ENCODE data around the gene WNT3A. TPM values are rescaled to one million over a fixed set of nuclear protein-coding genes. Genes with fewer than 3 reads are reported as not detected.

Gene WNT3A
- total and polyA plus RNA-seq, 2 of the 4 experiments (the other 2 are of a cell fraction), result not detected

DNA sequence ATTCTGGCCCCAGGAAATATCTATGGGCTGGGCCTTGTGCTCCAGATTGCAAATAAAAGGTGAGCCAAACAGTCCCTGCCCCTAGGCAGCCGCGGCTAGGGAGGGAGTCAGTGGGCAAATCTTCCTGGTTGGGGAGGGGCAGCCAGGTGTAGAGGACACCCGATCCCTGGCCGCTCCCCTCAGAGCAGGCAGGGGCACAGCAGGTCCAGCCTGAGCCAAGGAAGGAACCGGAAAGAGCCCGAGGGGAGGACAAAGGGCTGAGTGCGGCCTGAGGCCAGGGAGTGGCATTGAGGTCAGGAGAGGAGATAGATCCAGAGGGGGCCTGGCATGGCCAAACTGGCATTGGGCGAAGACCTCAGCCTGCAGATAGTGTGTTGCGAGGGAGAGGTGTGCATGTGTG is 39.1 kb downstream of the WNT3A start:
- no peaks in the 10 kb centered on the region; the same call in 1 of the 2 replicates for H3K9me3 ChIP-seq (ENCODE audit: control insufficient read depth, insufficient read depth, low read length)
- no peak overlapping the region for H3K4me3 ChIP-seq (ENCODE audit: insufficient read depth, low read depth, low read length)
- H3K9me1 ChIP-seq (ENCODE audit: insufficient read depth, low read length), result no peaks in the 10 kb centered on the region
- H3K4me1 ChIP-seq (ENCODE audit: control insufficient read depth, insufficient read depth, low read length), result no peaks in the 10 kb centered on the region
- no peak overlapping the region for H3K56ac ChIP-seq (ENCODE audit: extremely low read depth, insufficient read depth, low read length)
- no peaks in the 10 kb centered on the region for H3K36me3 ChIP-seq (ENCODE audit: control insufficient read depth, insufficient read depth, low read length)
- in situ Hi-C loops (cut with MboI; ENCODE audit: low sequenced_read_pairs) (no loop called here), intact Hi-C loops (cut with micrococcal nuclease) (no loop called here), dilution Hi-C loops (cut with HindIII; ENCODE audit: low sequenced_read_pairs, unreplicated experiment) (no loop called here)
- H4K20me1 ChIP-seq (ENCODE audit: insufficient read depth, low read length), result no peaks in the 10 kb centered on the region; the same call in none of the 2 replicates
- POLR2A ChIA-PET (ENCODE audit: unreplicated experiment), result no interaction called here
- H3K4ac ChIP-seq (ENCODE audit: low read depth, low read length), result no peak overlapping the region
- H2AK9ac ChIP-seq (replicated peaks; ENCODE audit: low read depth, low read length, poor library complexity), result no peak overlapping the region
- no peak overlapping the region for H3K9ac ChIP-seq (ENCODE audit: low read depth, low read length)
- no peak overlapping the region for H4K91ac ChIP-seq (ENCODE audit: insufficient read depth, low read depth, low read length)
- CTCF ChIA-PET, result no interaction called here
- no peak overlapping the region for H3K18ac ChIP-seq (ENCODE audit: low read depth, low read length)
- ATAC-seq (ENCODE audit: low read depth) (no peak), DNase-seq (no peak)
- no peak overlapping the region for H3K23ac ChIP-seq (ENCODE audit: low read depth, low read length)
- H3K27me3 ChIP-seq (ENCODE audit: control insufficient read depth, insufficient read depth, low read length), result peaks cover 24% of the 10 kb centered on the region
- WGBS, 2 experiments (ENCODE audit: extremely low coverage in 2 of 2, insufficient read length in 1 of 2), result 84% methylated on average over 4 of the region's 9 CpGs; no CpG with 5 or more reads in 1 of the 2 experiments
- no TSS peak for BruUV-seq (replicated peaks)
- H3K27ac ChIP-seq (ENCODE audit: insufficient read depth, low read length), result no peak overlapping the region
- no peak for TF ChIP-seq CEBPB (IDR thresholded peaks at IDR 0.05; ENCODE audit: low read depth, low read length)
- no peak for TF ChIP-seq RCOR1 (IDR thresholded peaks at IDR 0.05; ENCODE audit: insufficient replicate concordance, low read length)
- TF ChIP-seq, protein P1, sequence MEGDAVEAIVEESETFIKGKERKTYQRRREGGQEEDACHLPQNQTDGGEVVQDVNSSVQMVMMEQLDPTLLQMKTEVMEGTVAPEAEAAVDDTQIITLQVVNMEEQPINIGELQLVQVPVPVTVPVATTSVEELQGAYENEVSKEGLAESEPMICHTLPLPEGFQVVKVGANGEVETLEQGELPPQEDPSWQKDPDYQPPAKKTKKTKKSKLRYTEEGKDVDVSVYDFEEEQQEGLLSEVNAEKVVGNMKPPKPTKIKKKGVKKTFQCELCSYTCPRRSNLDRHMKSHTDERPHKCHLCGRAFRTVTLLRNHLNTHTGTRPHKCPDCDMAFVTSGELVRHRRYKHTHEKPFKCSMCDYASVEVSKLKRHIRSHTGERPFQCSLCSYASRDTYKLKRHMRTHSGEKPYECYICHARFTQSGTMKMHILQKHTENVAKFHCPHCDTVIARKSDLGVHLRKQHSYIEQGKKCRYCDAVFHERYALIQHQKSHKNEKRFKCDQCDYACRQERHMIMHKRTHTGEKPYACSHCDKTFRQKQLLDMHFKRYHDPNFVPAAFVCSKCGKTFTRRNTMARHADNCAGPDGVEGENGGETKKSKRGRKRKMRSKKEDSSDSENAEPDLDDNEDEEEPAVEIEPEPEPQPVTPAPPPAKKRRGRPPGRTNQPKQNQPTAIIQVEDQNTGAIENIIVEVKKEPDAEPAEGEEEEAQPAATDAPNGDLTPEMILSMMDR (conservative IDR thresholded peaks at IDR 0.05; ENCODE audit: low read depth, low read length), result no peak
- TF ChIP-seq SMC3 (IDR thresholded peaks at IDR 0.05; ENCODE audit: low read depth, low read length), result no peak
- no peak overlapping the region for H2AFZ ChIP-seq (replicated peaks; ENCODE audit: low read length, poor library complexity)
- H2BK5ac ChIP-seq (ENCODE audit: low read depth, low read length, poor library complexity, severe bottlenecking), result no peak overlapping the region
- no peak overlapping the region for H2AK5ac ChIP-seq (ENCODE audit: low read depth, low read length)
- H3K79me1 ChIP-seq (ENCODE audit: low read depth in 1 of 2, low read length in 2 of 2), result no peaks in the 10 kb centered on the region
- H3K4me2 ChIP-seq (ENCODE audit: low read depth, low read length), result no peak overlapping the region
- no peak overlapping the region for H3K14ac ChIP-seq (replicated peaks; ENCODE audit: low read depth, low read length)
- no peak overlapping the region for H2BK120ac ChIP-seq (ENCODE audit: low read depth, low read length)
- no peak overlapping the region for H2BK15ac ChIP-seq (ENCODE audit: low read depth, low read length)
- H4K8ac ChIP-seq (ENCODE audit: low read depth in 2 of 2, low read length in 2 of 2), result no peak overlapping the region
- no peak overlapping the region for H4K5ac ChIP-seq (ENCODE audit: low read depth, low read length)
- no peak overlapping the region for H2BK20ac ChIP-seq (ENCODE audit: low read depth, low read length)
